HCT116 (cell line): Measurements from ENCODE around the gene PDIK1L. TPM values are rescaled to one million over a fixed set of nuclear protein-coding genes. Genes with fewer than 3 reads are reported as not detected.
"Not testable (repeated sequence)": the region's sequence is repeated elsewhere in the genome, so short reads cannot be mapped to it uniquely, and the experiment has no call there.

Experiments
- ATAC-seq: fragments of 200-7000 bp; cut with Tn5 transposase; 2 replicates; pipeline ENCODE4 v1.9.1; 2020; ENCODE audit warnings: mild to moderate bottlenecking, moderate library complexity
- BruUV-seq: library from RNA; stranded (reverse); fragments of 400-500 nt; replicated peaks from 2 replicates; lab custom pipeline; 2021; lab: Mats Ljungman, UMichigan
- CTCF ChIA-PET: fragments of 300-600 bp; sonication (Branson Sonifier 250); formaldehyde crosslinking; loops from one replicate; lab custom pipeline; 2021; ENCODE audit warnings: antibody characterized with exemption; lab: Charles Lee
- POLR2A ChIA-PET: fragments of 300-600, 350-600 bp; sonication (Branson Sonifier 250); formaldehyde crosslinking; loops from one replicate; lab custom pipeline; 2021; ENCODE audit warnings: antibody characterized with exemption; lab: Charles Lee
- RAD21 ChIA-PET, 2 experiments: fragments of 300-600 bp; sonication (Branson Sonifier 250); formaldehyde crosslinking; loops; one replicate each; lab custom pipeline; 2023; ENCODE audit warnings: low total read pairs in 2 of 2; ENCODE audit not compliant: uncharacterized antibody in 2 of 2, unreplicated experiment in 2 of 2, low non-redundant PET in 1 of 2; lab: Charles Lee
- DNase-seq: peaks from one replicate; pipeline ENCODE4 v3.0.0-alpha.2; 2010; ENCODE audit warnings: low read depth, low spot score
- H2AFZ ChIP-seq: fragments of 200-600 bp; shearing (Covaris generic), sonication (generic); 2 replicates; pipeline ENCODE4 v1.6.1; 2017; ENCODE audit warnings: low read depth, mixed run types, mixed read lengths, antibody characterized with exemption, low read length; ENCODE audit not compliant: poor library complexity, severe bottlenecking
- H3K27ac ChIP-seq: 2 replicates; pipeline ENCODE4 v1.5.1; 2012; ENCODE audit warnings: low read depth, low read length
- H3K27me3 ChIP-seq: fragments of 200-600 bp; sonication (generic); 2 replicates; pipeline ENCODE4 v1.6.1; 2016; ENCODE audit warnings: mixed run types, low read length, mixed read lengths; ENCODE audit not compliant: insufficient read depth
- H3K36me3 ChIP-seq, 2 experiments: fragments of 200-500 bp in 1 of 2; fragments of 200-600 bp in 1 of 2; sonication (Bioruptor generic) in 1 of 2; sonication (generic) in 1 of 2; 2 replicates each; pipeline versions ENCODE4 v1.5.1 to v1.6.1; 2014 to 2016; ENCODE audit warnings: low read length in 2 of 2, inconsistent platforms in 1 of 2, mixed read lengths in 1 of 2, mixed run types in 1 of 2; ENCODE audit not compliant: insufficient read depth in 2 of 2, control insufficient read depth in 1 of 2
- H3K4me1 ChIP-seq, 2 experiments: fragments of 200-600 bp in 1 of 2; sonication (generic) in 1 of 2; 2 replicates each; pipeline versions ENCODE4 v1.5.1 to v1.6.1; 2012 to 2017; ENCODE audit warnings: low read length in 2 of 2, inconsistent platforms in 1 of 2, mild to moderate bottlenecking in 1 of 2, mixed read lengths in 1 of 2, mixed run types in 1 of 2, moderate library complexity in 1 of 2; ENCODE audit not compliant: insufficient read depth in 2 of 2, control insufficient read depth in 1 of 2
- H3K4me2 ChIP-seq: fragments of 200-600 bp; sonication (generic); 2 replicates; pipeline ENCODE4 v1.6.1; 2017; ENCODE audit warnings: mixed run types, low read length, mixed read lengths
- H3K4me3 ChIP-seq, 2 experiments: fragments of 200-600 bp in 1 of 2; sonication (generic) in 1 of 2; replicated peaks in 1 of 2; 2 replicates each; pipeline ENCODE4 v1.5.1; 2011 to 2016; ENCODE audit warnings: low read length in 2 of 2, control low read depth in 1 of 2, low read depth in 1 of 2, mild to moderate bottlenecking in 1 of 2, mixed read lengths in 1 of 2, mixed run types in 1 of 2
- H3K79me2 ChIP-seq: fragments of 200-600 bp; sonication (generic); 2 replicates; pipeline ENCODE4 v1.6.1; 2017; ENCODE audit warnings: mild to moderate bottlenecking, mixed run types, low read length, moderate library complexity, mixed read lengths; ENCODE audit not compliant: insufficient read depth
- H3K9ac ChIP-seq: fragments of 200-600 bp; sonication (generic); 2 replicates; pipeline ENCODE4 v1.6.1; 2016; ENCODE audit warnings: low read length, mixed read lengths
- H3K9me2 ChIP-seq: fragments of 200-600 bp; sonication (generic), shearing (Covaris generic); 2 replicates; pipeline ENCODE4 v1.6.1; 2017; ENCODE audit warnings: mixed run types, mild to moderate bottlenecking, moderate library complexity; ENCODE audit not compliant: insufficient read depth
- H3K9me3 ChIP-seq, 2 experiments: fragments of 200-500 bp in 1 of 2; fragments of 200-600 bp in 1 of 2; sonication (Bioruptor generic) in 1 of 2; sonication (generic) in 1 of 2; 2 replicates each; pipeline ENCODE4 v1.6.1; 2014 to 2017; ENCODE audit warnings: low read length in 2 of 2, mixed read lengths in 2 of 2, inconsistent platforms in 1 of 2, low read depth in 1 of 2, mild to moderate bottlenecking in 1 of 2, mixed run types in 1 of 2, moderate library complexity in 1 of 2; ENCODE audit not compliant: control insufficient read depth in 1 of 2, insufficient read depth in 1 of 2
- H4K20me1 ChIP-seq: fragments of 200-600 bp; sonication (generic), shearing (Covaris generic); 2 replicates; pipeline ENCODE4 v1.6.1; 2017; ENCODE audit warnings: mixed run types, mild to moderate bottlenecking, moderate library complexity; ENCODE audit not compliant: insufficient read depth
- CEBPB ChIP-seq: IDR thresholded peaks from 2 replicates; pipeline ENCODE4 v1.6.1; 2012; ENCODE audit warnings: low read depth
- POLR2AphosphoS5 ChIP-seq: IDR thresholded peaks from 2 replicates; pipeline ENCODE4 v1.6.1; 2011; ENCODE audit warnings: mild to moderate bottlenecking, low read depth, low read length, moderate library complexity
- RAD21 ChIP-seq: IDR thresholded peaks from 2 replicates; pipeline ENCODE4 v1.6.1; 2012; ENCODE audit warnings: low read depth, mild to moderate bottlenecking
- REST ChIP-seq: IDR thresholded peaks from 2 replicates; pipeline ENCODE4 v1.6.1; 2012; ENCODE audit warnings: low read depth
- SIN3A ChIP-seq: IDR thresholded peaks from 2 replicates; pipeline ENCODE4 v1.6.1; 2012; ENCODE audit warnings: low read depth
- intact Hi-C: fragments of 100-400 bp; cut with micrococcal nuclease; formaldehyde crosslinking; loops from 2 replicates; pipeline ENCODE4 v1.10.0; 2022
- total RNA-seq: library from RNA; stranded (reverse); gene quantifications from one replicate; pipeline ENCODE4 v1.2.1, GENCODE V29; 2021; ENCODE audit not compliant: unreplicated experiment
- TF ChIP-seq, protein P1 (sequence below): IDR thresholded peaks from 2 replicates; pipeline ENCODE4 v1.6.1; 2012

The PDIK1L gene
- total RNA-seq, 1 experiment from 2014 or later = 8.8 TPM

DNA sequence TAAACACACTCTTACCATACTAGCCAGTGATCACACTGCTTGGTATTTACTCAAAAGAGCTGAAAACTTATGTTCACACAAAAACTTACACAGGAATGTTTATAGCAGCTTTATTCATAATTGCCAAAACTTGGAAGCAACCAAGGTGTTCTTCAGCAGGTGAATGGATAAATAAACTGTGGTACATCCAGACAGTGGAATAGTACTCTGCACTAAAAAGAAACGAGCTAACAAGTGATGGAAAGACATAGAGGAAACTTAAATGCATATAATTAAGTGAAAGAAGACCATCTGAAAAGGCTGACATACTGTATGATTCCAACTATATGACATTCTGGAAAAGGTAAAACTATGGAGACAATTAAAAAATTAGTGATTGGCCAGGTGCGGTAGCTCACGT, 20.7 kb upstream of the PDIK1L start (continued):
- TF ChIP-seq CEBPB = no peak
- TF ChIP-seq, protein P1, sequence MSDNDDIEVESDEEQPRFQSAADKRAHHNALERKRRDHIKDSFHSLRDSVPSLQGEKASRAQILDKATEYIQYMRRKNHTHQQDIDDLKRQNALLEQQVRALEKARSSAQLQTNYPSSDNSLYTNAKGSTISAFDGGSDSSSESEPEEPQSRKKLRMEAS = no peak
- TF ChIP-seq SIN3A = no peak
- no peak for TF ChIP-seq RAD21
- TF ChIP-seq POLR2AphosphoS5 = no peak

GRCh38 chr1:26092422-26092821, 19.2 kb upstream of the PDIK1L start:
- intact Hi-C loops = no loop called here
- no TSS peak for BruUV-seq
- no peaks in the 10 kb centered on the region for H3K36me3 ChIP-seq
- ChIA-PET RAD21 (no interaction called here), POLR2A (no interaction called here), CTCF (no interaction called here)
- H3K27me3 ChIP-seq = no peaks in the 10 kb centered on the region
- H3K79me2 ChIP-seq = no peaks in the 10 kb centered on the region
- no peak overlapping the region for H2AFZ ChIP-seq
- no peaks in the 10 kb centered on the region for H3K4me1 ChIP-seq
- ATAC-seq = no peak
- no peaks in the 10 kb centered on the region for H3K9me2 ChIP-seq
- H3K9me3 ChIP-seq = no peaks in the 10 kb centered on the region
- H4K20me1 ChIP-seq = no peaks in the 10 kb centered on the region
- no peak overlapping the region for H3K9ac ChIP-seq
- H3K4me3 ChIP-seq = no peak overlapping the region
- no peak for DNase-seq
- no peak overlapping the region for H3K27ac ChIP-seq
- H3K4me2 ChIP-seq = no peak overlapping the region
- TF ChIP-seq REST = no peak
- no peak for TF ChIP-seq SIN3A

DNA sequence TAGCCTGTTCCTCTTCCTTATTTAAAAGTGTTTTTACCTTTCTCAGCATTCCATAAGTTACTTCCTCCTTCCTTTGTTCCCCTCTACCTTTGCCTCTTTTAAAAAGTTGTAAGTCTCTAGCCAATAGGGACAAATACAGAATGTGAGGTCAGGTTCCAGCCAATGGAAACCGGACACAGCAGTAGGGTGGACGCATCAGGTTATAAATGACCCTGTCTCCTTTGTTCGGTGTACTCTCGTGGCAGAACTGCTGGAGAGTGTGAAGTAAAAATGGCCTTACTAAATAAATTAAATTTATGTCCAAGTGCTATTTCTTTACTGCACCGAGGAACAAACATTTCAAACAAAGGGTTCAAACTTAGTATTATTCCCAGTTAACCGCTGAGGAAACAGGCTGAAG, 18.1 kb upstream of the PDIK1L start:
- H3K36me3 ChIP-seq, H3K4me3 ChIP-seq, H3K79me2 ChIP-seq, DNase-seq, POLR2A ChIA-PET, H4K20me1 ChIP-seq, CTCF ChIA-PET, H3K27me3 ChIP-seq, H3K27ac ChIP-seq, H3K9me2 ChIP-seq, H3K9me3 ChIP-seq, BruUV-seq, RAD21 ChIA-PET, H2AFZ ChIP-seq, intact Hi-C loops, ATAC-seq, H3K4me1 ChIP-seq, H3K4me2 ChIP-seq, H3K9ac ChIP-seq: not testable (repeated sequence)
